ENCODE data around the gene PCDHA4.
"Not testable (repeated sequence)": the region's sequence is repeated elsewhere in the genome, so short reads cannot be mapped to it uniquely, and the experiment has no call there.

PCDHA4 gene

GRCh38 chr5:140833993-140834392 is 27.1 kb downstream of the PCDHA4 start, which contains the start of gene PCDHA7:
Gene PCDHA7, plus strand, starts transcription at chr5:140834269. Its CDS starts 115 bp downstream, at chr5:140834384.
- Mint-ChIP-seq H3K27me3 (peaks cover 21% of the 10 kb centered on the region), H3K4me3 (no peak within 1 kb of the TSS), H3K36me3 (ENCODE audit: low read depth) (peaks cover 4% of the 10 kb centered on the region), H3K4me1 (no peaks in the 10 kb centered on the region), H3K9me3 (peaks cover 20% of the 10 kb centered on the region), H3K27ac (no peak within 1 kb of the TSS)
- DNase-seq (no peak), ATAC-seq (no peak)

DNA sequence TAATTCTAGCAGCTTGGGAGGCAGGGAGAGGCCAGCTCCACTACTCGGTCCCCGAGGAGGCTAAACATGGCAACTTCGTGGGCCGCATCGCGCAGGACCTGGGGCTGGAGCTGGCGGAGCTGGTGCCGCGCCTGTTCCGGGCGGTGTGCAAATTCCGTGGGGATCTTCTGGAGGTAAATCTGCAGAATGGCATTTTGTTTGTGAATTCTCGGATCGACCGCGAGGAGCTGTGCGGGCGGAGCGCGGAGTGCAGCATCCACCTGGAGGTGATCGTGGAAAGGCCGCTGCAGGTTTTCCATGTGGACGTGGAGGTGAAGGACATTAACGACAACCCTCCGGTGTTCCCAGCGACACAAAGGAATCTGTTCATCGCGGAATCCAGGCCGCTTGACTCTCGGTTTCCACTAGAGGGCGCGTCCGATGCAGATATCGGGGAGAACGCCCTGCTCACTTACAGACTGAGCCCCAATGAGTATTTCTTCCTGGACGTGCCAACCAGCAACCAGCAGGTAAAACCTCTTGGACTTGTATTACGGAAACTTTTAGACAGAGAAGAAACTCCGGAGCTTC is 27.7 kb downstream of the PCDHA4 start:
- peaks cover 23% of the 10 kb centered on the region for H3K9me3 Mint-ChIP-seq
- not testable (repeated sequence) for H3K27ac Mint-ChIP-seq

GRCh38 chr5:140835622-140836510 is 29.0 kb downstream of the PCDHA4 start:
- no peak for DNase-seq
- Mint-ChIP-seq H3K27me3 (peaks cover 30% of the 10 kb centered on the region), H3K4me1 (no peaks in the 10 kb centered on the region), H3K9me3 (peaks cover 29% of the 10 kb centered on the region), H3K36me3 (ENCODE audit: low read depth) (peaks cover 6% of the 10 kb centered on the region), H3K27ac (no peak overlapping the region), H3K4me3 (no peak overlapping the region)
- ATAC-seq: no peak

More for the DNA sequence above, 27.7 kb downstream of the PCDHA4 start:
- H3K27me3 Mint-ChIP-seq: peaks cover 21% of the 10 kb centered on the region
- DNase-seq; H3K4me3 Mint-ChIP-seq; ATAC-seq; H3K36me3 Mint-ChIP-seq (ENCODE audit: low read depth); H3K4me1 Mint-ChIP-seq: not testable (repeated sequence)

- DNase-seq (peak; percentile 12), ATAC-seq (no peak)
- Mint-ChIP-seq H3K4me1 (no peaks in the 10 kb centered on the region), H3K36me3 (ENCODE audit: low read depth) (peaks cover 10% of the 10 kb centered on the region), H3K9me3 (peaks cover 18% of the 10 kb centered on the region), H3K27ac (no peak within 1 kb of the TSS), H3K27me3 (peaks cover 18% of the 10 kb centered on the region), H3K4me3 (no peak within 1 kb of the TSS)
These were observed 34.4 kb downstream of the PCDHA4 start, which contains the start of gene PCDHA8 for GRCh38 chr5:140840978-140841962. Gene PCDHA8, plus strand, starts transcription at chr5:140841187. Its CDS starts 135 bp downstream, at chr5:140841322.

DNA sequence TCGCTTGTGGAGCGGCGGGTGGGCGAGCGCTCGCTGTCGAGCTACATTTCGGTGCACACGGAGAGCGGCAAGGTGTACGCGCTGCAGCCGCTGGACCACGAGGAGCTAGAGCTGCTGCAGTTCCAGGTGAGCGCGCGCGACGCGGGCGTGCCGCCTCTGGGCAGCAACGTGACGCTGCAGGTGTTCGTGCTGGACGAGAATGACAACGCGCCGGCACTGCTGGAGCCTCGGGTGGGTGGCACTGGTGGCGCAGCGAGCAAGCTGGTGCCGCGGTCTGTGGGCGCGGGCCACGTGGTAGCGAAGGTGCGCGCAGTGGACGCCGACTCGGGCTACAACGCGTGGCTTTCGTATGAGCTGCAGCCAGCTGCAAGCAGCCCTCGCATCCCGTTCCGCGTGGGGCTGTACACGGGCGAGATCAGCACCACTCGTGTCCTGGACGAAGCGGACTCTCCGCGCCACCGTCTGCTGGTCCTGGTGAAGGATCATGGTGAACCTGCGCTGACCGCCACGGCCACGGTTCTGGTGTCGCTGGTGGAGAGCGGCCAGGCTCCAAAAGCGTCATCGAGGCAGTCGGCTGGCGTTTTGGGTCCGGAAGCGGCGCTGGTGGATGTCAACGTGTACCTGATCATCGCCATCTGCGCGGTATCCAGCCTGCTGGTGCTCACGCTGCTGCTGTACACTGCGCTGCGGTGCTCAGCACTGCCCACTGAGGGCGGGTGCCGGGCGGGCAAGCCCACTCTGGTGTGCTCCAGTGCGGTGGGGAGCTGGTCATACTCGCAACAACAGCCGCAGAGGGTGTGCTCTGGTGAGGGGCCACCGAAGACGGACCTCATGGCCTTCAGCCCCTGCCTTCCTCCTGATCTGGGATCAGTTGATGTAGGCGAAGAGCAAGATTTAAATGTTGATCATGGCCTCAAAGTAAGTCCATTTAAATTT is 36.2 kb downstream of the PCDHA4 start:
- Mint-ChIP-seq H3K9me3 (peaks cover 18% of the 10 kb centered on the region), H3K4me3 (no peak overlapping the region), H3K36me3 (ENCODE audit: low read depth) (peaks cover 11% of the 10 kb centered on the region), H3K27me3 (peaks cover 19% of the 10 kb centered on the region), H3K27ac (no peak overlapping the region), H3K4me1 (no peaks in the 10 kb centered on the region)
- ATAC-seq: no peak
- no peak for DNase-seq

GRCh38 chr5:140848139-140849102 is 41.6 kb downstream of the PCDHA4 start, which contains the start of gene PCDHA9:
Gene PCDHA9, plus strand, starts transcription at chr5:140848382. Its CDS starts 114 bp downstream, at chr5:140848496.
- not testable (repeated sequence) for H3K27ac Mint-ChIP-seq; H3K4me3 Mint-ChIP-seq; ATAC-seq; H3K27me3 Mint-ChIP-seq; H3K36me3 Mint-ChIP-seq (ENCODE audit: low read depth); H3K4me1 Mint-ChIP-seq; DNase-seq; H3K9me3 Mint-ChIP-seq

DNA sequence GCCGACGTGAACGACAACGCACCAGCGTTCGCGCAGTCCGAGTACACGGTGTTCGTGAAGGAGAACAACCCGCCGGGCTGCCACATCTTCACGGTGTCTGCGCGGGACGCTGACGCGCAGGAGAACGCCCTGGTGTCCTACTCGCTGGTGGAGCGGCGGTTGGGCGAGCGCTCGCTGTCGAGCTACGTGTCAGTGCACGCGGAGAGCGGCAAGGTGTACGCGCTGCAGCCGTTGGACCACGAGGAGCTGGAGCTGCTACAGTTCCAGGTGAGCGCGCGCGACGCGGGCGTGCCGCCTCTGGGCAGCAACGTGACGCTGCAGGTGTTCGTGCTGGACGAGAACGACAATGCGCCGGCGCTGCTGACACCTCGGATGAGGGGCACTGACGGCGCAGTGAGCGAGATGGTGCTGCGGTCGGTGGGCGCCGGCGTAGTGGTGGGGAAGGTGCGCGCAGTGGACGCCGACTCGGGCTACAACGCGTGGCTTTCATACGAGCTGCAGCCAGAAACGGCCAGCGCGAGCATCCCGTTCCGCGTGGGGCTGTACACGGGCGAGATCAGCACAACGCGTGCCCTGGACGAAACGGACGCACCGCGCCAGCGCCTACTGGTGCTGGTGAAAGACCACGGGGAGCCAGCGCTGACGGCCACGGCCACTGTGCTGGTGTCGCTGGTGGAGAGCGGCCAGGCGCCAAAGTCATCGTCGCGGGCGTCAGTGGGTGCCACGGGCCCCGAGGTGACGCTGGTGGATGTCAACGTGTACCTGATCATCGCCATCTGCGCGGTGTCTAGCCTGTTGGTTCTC is 43.2 kb downstream of the PCDHA4 start:
- H3K4me1 Mint-ChIP-seq; H3K27me3 Mint-ChIP-seq; H3K4me3 Mint-ChIP-seq; H3K36me3 Mint-ChIP-seq (ENCODE audit: low read depth); H3K9me3 Mint-ChIP-seq; H3K27ac Mint-ChIP-seq; ATAC-seq; DNase-seq: not testable (repeated sequence)

GRCh38 chr5:140855772-140856674 is 49.2 kb downstream of the PCDHA4 start, which contains the start of gene PCDHA10:
Gene PCDHA10, plus strand, starts transcription at chr5:140855897. Its CDS starts 152 bp downstream, at chr5:140856049.
- no peaks in the 10 kb centered on the region for H3K4me1 Mint-ChIP-seq
- DNase-seq (no peak), ATAC-seq (no peak)
- peaks cover 2% of the 10 kb centered on the region for H3K36me3 Mint-ChIP-seq (ENCODE audit: low read depth)
- H3K27ac Mint-ChIP-seq: no peak within 1 kb of the TSS
- H3K27me3 Mint-ChIP-seq: peaks cover 5% of the 10 kb centered on the region
- peaks cover 10% of the 10 kb centered on the region for H3K9me3 Mint-ChIP-seq
- H3K4me3 Mint-ChIP-seq: no peak within 1 kb of the TSS

GRCh38 chr5:140857177-140857986 is 50.5 kb downstream of the PCDHA4 start:
- Mint-ChIP-seq H3K4me3 (no peak overlapping the region), H3K36me3 (ENCODE audit: low read depth) (peaks cover 2% of the 10 kb centered on the region), H3K27me3 (peaks cover 5% of the 10 kb centered on the region), H3K9me3 (peaks cover 10% of the 10 kb centered on the region), H3K27ac (no peak overlapping the region), H3K4me1 (no peaks in the 10 kb centered on the region)
- DNase-seq: no peak
- no peak for ATAC-seq

DNA sequence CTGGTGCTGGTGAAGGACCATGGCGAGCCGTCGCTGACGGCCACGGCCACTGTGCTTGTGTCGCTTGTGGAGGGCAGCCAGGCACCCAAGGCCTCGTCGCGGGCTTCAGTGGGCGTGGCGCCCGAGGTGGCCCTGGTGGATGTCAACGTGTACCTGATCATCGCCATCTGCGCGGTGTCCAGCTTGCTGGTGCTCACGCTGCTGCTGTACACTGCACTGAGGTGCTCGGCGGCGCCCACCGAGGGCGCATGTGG is 51.0 kb downstream of the PCDHA4 start:
- DNase-seq (no peak), ATAC-seq (no peak)
- H3K36me3 Mint-ChIP-seq (ENCODE audit: low read depth): peaks cover 2% of the 10 kb centered on the region
- H3K27ac Mint-ChIP-seq: no peak overlapping the region
- no peaks in the 10 kb centered on the region for H3K4me1 Mint-ChIP-seq
- H3K9me3 Mint-ChIP-seq: peaks cover 10% of the 10 kb centered on the region
- peaks cover 5% of the 10 kb centered on the region for H3K27me3 Mint-ChIP-seq
- no peak overlapping the region for H3K4me3 Mint-ChIP-seq

Measured in activated naive CD8-positive, alpha-beta T cell treated with anti-CD3 and anti-CD28 coated beads, Interleukin-2, amount 50 U/mL, for 24 hours (primary cell).